Measurements from ENCODE around the gene TRIO. TPM values are rescaled to one million over a fixed set of nuclear protein-coding genes. Genes with fewer than 3 reads are reported as not detected.
A peak's percentile ranks its signal among the peaks of the same experiment; 100 is the strongest.

The TRIO gene
- total RNA-seq, 2 experiments from 2014 or later = 5.7 to 15.7 TPM

DNA sequence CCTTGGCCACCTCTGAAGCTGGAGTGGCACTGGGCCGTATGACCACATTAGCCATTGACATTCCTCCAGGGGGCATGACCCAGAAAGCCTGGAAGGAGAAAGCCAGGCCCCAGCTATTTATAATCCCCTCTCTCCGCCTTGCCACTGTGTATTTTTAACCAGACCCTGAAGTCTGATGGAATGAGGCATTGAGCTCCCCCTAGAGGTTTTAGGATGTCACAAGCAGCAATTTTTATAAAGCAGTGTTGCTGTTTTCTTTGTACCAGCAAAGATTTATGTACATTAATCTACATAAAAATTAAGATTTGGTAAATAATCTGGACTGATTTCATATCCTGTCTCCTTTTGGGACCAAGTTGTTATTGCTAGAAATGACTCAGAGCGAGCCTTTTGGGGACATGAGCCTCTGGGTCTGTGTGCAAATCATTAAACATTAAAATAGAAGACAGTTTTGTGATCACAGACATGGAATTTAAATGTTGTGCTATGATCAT, 127.1 kb downstream of the TRIO start:
- no peaks in the 10 kb centered on the region for H3K9me3 Mint-ChIP-seq (ENCODE audit: low read depth)
- CTCF ChIA-PET = interaction anchor here (0.8 to 1.6 kb wide), 10 partner anchors 9 to 284 kb away, joined by 3 to 7 read pairs (median 3); no protein-coding TSS in a partner anchor
- H3K27ac Mint-ChIP-seq = no peak overlapping the region
- peak; percentile 6 for ATAC-seq
- peaks cover 39% of the 10 kb centered on the region for H3K27me3 Mint-ChIP-seq
- H3K36me3 Mint-ChIP-seq = no peaks in the 10 kb centered on the region
- peaks cover 3% of the 10 kb centered on the region for H3K4me1 Mint-ChIP-seq
- no peak overlapping the region for H3K4me3 Mint-ChIP-seq
- DNase-seq = no peak

DNA sequence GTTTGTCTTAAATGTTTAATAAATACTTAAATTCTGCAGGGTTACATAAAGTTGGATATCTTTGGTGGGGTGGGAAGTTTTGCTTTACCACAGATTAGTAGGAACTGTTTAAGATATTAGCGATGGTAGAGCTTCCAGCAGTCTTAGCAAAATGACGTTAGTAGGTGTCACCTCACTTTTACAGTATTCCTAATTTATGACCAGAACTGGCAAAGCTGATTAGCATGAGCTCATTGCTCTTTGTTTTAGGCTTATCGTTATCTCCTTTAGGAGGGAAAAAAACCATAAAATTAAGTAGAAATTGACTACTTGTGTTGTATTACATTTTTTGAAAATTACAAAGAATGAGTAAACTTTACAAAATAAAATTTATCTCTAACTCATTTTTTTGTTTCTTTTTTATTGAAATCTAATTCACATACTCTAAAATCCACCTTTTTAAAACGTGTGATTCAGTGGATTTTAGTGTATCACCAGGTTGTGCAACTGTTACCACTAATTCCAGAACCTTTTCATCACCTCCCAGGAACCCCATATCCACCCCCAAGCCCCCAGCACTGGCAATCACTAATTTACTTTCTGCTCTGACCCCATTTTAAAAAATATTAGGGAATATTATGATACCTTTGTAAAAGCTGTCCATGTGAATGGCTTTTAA, 129.5 kb downstream of the TRIO start:
- Mint-ChIP-seq H3K27me3 (peaks cover 31% of the 10 kb centered on the region), H3K4me1 (peaks cover 3% of the 10 kb centered on the region), H3K9me3 (ENCODE audit: low read depth) (no peaks in the 10 kb centered on the region), H3K27ac (no peak overlapping the region), H3K36me3 (no peaks in the 10 kb centered on the region), H3K4me3 (no peak overlapping the region)
- CTCF ChIA-PET = no interaction called here
- ATAC-seq = no peak
- DNase-seq = no peak

DNA sequence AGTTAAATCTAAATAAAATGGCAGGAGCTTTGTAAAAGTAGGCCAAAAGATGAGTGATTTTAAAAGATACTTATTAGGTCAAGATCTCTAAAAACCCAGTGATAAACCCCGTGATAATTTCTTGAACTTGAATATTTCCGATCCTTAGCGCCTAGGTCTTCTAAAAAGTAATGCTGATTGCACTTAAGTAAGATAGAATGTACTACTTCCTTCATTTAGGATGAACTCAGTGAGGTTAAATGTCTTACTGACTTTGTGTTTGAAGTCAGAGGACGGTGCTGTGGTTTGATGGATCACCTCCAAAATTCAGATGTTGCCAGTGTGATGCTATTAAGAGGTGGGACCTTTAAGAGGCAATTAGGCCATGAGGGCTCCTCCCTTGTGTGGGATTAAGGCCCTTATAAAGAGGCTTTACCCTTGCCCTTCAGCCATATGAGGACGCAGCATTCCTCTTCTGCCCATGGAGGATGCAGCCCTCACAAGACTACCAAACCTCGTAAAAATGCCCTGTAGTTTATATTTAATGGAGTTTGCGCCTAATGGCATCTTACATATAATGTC, 130.1 kb downstream of the TRIO start:
- Mint-ChIP-seq H3K9me3 (ENCODE audit: low read depth) (no peaks in the 10 kb centered on the region), H3K27me3 (peaks cover 31% of the 10 kb centered on the region), H3K4me3 (no peak overlapping the region), H3K27ac (no peak overlapping the region), H3K36me3 (no peaks in the 10 kb centered on the region), H3K4me1 (peaks cover 3% of the 10 kb centered on the region)
- CTCF ChIA-PET = no interaction called here
- no peak for DNase-seq
- no peak for ATAC-seq

DNA sequence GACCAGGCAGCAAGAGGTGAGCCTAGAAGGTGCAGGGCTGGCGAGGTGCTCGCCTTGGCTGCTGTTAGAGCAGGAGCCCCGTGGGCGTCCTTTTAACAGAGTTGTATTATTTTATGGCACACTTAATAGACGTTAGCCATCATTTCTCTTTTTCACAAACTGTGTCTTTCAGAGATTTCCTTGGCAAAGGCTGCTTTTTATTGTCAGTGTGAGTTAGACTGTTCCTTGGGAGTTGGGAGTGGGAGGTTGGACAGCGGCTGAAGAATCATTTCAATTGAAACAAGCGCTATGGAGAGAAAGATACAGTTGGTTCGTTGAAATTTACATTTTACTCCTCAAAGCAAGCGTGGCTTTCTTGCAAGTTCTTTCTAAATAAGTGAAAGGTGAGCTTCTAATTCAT, 133.2 kb downstream of the TRIO start:
- no peak overlapping the region for H3K27ac Mint-ChIP-seq
- no peak for DNase-seq
- no peaks in the 10 kb centered on the region for H3K4me1 Mint-ChIP-seq
- no peaks in the 10 kb centered on the region for H3K9me3 Mint-ChIP-seq (ENCODE audit: low read depth)
- H3K36me3 Mint-ChIP-seq = no peaks in the 10 kb centered on the region
- CTCF ChIA-PET = no interaction called here
- H3K27me3 Mint-ChIP-seq = peaks cover 40% of the 10 kb centered on the region
- ATAC-seq = no peak
- H3K4me3 Mint-ChIP-seq = no peak overlapping the region

DNA sequence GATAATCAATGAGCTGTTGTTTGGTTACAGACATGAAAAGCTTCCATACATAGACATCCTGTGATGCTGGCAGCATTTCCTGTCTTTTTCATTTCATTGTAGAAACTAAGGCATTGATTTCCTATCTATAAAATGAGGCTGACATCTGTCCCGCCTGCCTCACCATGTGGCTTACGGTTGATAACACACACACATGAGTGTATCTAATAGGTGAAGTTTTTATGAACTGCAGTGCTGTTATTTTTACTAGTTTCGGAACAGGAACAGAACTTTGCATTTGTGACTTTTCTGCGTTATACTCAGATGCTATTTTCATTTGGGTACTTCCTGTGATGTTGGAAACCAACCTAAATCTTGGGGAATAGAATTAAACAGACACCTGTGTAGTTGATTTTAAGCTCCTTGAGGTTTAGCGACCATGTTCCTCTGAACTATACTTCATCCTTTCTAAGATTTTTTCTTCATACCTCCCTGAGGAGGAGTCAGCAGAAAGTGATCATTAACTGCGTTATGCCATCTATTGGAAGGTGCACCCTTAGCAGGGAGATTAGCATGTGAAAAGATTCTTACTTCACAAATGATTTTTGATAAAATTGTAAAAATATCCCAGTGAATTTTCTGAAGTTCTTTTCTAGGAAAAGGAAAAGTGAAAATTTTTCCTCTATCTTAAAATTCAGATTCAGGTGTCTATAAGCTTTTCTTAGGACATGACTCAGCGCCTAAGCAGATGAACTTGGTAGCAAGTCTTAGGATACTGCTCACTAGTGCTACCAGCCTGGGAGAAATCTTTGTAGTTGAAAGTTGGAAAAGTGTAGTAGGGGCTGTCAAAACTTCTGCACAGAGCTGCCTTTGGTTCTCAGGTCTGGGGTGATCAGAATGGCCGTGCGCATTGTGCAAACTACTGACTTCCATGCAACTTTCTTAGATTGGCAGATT, 134.5 kb downstream of the TRIO start:
- DNase-seq (no peak), ATAC-seq (no peak)
- H3K4me3 Mint-ChIP-seq = no peak overlapping the region
- H3K27me3 Mint-ChIP-seq = peaks cover 38% of the 10 kb centered on the region
- no peaks in the 10 kb centered on the region for H3K36me3 Mint-ChIP-seq
- no peak overlapping the region for H3K27ac Mint-ChIP-seq
- H3K4me1 Mint-ChIP-seq = peaks cover 2% of the 10 kb centered on the region
- CTCF ChIA-PET = no interaction called here
- H3K9me3 Mint-ChIP-seq (ENCODE audit: low read depth) = no peaks in the 10 kb centered on the region

DNA sequence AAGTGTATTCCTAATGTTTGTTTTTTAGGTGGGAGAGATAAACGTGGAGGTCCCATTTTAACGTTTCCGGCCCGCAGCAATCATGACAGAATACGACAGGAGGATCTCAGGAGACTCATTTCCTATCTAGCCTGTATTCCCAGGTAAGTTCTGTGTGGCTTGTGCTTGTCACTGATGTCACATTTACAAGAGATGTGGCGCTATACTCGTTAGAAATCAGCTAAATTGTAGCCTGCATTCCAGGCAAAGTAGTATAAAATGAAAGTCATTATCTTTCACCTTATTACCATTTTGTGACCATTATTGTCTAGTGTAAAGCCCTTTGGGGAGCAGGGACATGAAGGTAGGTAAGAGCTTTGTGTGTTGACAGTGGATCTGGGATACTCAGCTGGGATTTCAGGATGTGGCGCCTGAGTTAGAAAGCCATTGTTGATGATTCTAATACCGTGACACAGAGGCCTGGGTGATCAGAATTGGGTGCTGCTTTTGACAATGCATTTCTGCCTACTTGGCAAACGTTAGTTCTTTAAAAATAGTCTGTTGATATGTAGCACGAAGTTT, 137.2 kb downstream of the TRIO start:
- CTCF ChIA-PET = interaction anchor here (1.8 kb wide), 1 partner anchor 10 kb away, joined by 7 read pairs; no protein-coding TSS in a partner anchor
- peaks cover 29% of the 10 kb centered on the region for H3K27me3 Mint-ChIP-seq

DNA sequence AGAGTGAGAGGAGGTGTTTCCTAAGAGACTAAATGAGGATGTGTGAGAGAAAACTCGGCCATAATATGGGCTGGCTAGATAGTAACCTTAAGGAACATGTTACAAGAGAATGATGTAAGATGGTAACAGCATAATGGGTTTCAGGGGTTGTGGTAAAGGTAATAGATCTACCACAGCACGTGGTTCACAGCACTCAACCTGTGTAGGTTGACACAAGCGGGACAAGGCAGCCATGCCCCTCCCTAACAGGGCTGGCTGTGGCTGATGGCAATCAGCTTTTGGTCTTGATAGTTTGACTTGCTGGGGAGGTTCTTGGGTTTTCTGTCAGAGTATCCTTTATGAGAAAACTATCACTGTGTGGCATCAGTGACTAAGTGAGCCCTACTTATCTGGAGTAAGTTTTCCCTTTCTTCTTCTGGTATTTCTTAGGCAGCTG, 138.6 kb downstream of the TRIO start:
- no peaks in the 10 kb centered on the region for H3K36me3 Mint-ChIP-seq
- DNase-seq (peak; percentile 45), ATAC-seq (peak; percentile 53)
- no peaks in the 10 kb centered on the region for H3K9me3 Mint-ChIP-seq (ENCODE audit: low read depth)
- no peak overlapping the region for H3K27ac Mint-ChIP-seq
- H3K4me1 Mint-ChIP-seq = peaks cover 2% of the 10 kb centered on the region
- H3K27me3 Mint-ChIP-seq = peaks cover 26% of the 10 kb centered on the region
- H3K4me3 Mint-ChIP-seq = no peak overlapping the region
- CTCF ChIA-PET = no interaction called here

More for the DNA sequence above, 137.2 kb downstream of the TRIO start:
- Mint-ChIP-seq H3K36me3 (no peaks in the 10 kb centered on the region), H3K4me3 (no peak overlapping the region), H3K27ac (no peak overlapping the region), H3K9me3 (ENCODE audit: low read depth) (no peaks in the 10 kb centered on the region), H3K4me1 (peaks cover 2% of the 10 kb centered on the region)
- no peak for ATAC-seq
- no peak for DNase-seq

DNA sequence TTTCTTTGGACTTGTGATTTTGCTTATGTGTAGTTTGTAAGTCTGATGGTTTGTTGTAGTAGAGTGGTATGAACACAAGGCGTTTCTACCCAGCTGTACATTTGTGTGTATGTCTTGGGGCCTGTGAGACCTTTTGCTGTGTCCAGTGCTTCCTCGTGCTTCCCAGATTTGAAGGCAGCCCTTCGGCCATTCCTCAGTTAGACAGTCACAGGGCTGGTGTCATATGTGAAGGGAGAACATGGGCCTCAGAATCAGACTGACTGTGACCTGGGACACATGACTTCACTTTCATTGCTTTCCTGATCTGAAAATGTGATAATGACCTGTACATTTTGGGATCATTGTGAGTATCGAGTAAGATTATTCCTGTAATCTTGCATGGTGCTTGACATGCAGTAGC, 140.0 kb downstream of the TRIO start:
- Mint-ChIP-seq H3K27ac (no peak overlapping the region), H3K4me3 (no peak overlapping the region), H3K36me3 (no peaks in the 10 kb centered on the region), H3K4me1 (peaks cover 2% of the 10 kb centered on the region), H3K27me3 (peaks cover 19% of the 10 kb centered on the region), H3K9me3 (ENCODE audit: low read depth) (no peaks in the 10 kb centered on the region)
- CTCF ChIA-PET = no interaction called here
- no peak for DNase-seq
- no peak for ATAC-seq

DNA sequence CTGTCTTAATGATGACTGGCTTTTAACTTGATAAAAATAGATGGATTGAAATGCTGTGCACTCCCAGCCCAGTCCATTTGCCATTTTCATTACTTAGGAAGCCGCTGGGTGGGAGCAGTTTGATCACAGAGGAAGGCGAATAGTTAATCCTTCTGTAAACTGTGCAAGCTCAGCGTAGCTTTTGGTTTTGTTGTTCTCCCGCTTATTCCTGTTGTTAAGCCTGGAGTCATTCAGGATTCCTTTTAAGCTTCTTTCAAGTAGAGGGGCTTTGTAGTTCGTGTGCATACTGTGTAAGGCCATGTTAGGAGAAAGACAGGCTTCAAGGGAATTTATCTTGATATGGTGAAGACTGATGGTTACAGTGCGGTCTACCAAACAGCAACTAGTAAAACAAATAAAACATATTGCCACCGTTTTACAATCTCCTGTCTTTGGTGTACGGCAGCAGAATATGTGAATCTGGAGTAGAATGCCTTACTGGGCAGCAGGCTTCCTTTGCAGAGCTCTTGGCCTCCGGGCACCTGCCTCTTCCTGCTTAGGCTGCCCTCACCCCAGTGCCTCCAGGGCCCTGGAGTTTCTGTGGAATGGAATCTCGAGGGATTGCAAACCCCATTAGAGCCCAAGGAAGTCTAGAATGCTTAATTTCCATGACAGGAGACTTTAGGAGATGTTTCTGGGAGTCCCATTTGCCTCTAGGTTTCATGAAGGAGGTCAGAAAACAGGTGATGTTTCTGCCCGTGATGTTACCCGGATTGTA, 141.4 kb downstream of the TRIO start:
- no peak for ATAC-seq
- CTCF ChIA-PET = no interaction called here
- no peak overlapping the region for H3K4me3 Mint-ChIP-seq
- peaks cover 2% of the 10 kb centered on the region for H3K4me1 Mint-ChIP-seq
- H3K27me3 Mint-ChIP-seq = peaks cover 9% of the 10 kb centered on the region
- no peak overlapping the region for H3K27ac Mint-ChIP-seq
- no peaks in the 10 kb centered on the region for H3K9me3 Mint-ChIP-seq (ENCODE audit: low read depth)
- no peak for DNase-seq
- H3K36me3 Mint-ChIP-seq = no peaks in the 10 kb centered on the region

DNA sequence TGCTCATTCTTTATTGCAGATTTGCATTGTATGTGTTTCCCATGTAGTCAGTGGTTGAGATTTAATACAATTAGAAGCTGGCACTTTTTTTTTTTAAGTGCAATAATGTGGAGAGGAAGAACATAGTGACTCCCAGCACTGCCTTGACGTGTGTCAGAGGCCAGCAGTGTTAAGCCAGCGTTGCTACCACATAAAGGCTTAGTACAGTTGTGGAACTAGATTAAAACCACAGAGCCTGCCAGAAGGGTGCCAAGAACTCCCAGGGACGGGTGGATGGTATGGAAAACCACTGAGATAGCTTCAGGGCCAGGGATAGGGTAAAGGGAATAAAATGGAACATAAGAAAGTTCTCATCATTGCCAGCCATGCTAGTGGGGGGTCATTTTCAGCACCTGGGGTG, 142.9 kb downstream of the TRIO start:
- peaks cover 2% of the 10 kb centered on the region for H3K4me1 Mint-ChIP-seq
- H3K27ac Mint-ChIP-seq = no peak overlapping the region

DNA sequence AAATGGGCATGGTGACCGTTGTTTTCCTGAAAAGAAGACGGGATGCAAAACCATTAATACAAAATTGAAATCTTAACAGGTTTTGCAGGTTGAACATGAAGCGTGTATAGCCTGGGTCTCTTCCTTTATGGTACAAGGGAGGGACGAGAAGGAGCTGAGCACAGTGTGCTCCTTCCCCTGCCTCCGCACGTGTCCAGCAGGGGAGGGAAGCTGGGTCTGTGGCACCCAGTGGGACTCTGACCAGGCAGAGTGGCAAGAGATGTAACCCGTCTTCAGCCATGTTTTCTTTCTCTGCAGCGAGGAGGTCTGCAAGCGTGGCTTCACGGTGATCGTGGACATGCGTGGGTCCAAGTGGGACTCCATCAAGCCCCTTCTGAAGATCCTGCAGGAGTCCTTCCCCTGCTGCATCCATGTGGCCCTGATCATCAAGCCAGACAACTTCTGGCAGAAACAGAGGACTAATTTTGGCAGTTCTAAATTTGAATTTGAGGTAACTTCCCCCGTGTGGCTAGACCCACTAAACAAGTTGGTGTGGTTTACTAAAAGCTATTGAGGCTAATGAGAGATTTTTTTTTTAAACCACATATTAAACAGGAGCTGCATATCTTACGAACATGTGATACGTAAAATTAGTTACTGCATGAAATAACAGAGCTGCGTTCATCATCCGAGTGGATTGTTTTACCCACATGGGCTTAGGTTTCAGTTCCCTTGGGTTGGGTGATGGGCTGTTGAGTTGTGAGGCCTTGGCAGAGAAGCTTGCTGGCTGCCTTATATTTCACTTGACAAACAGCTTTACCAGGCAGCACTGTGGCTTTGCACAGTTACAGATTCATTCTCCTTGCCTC, 143.7 kb downstream of the TRIO start:
- H3K9me3 Mint-ChIP-seq (ENCODE audit: low read depth) = no peaks in the 10 kb centered on the region
- no peak for ATAC-seq
- CTCF ChIA-PET = no interaction called here

More for the DNA sequence above, 142.9 kb downstream of the TRIO start:
- H3K4me3 Mint-ChIP-seq = no peak overlapping the region
- no peaks in the 10 kb centered on the region for H3K27me3 Mint-ChIP-seq
- no peak for ATAC-seq
- no peaks in the 10 kb centered on the region for H3K36me3 Mint-ChIP-seq
- DNase-seq = no peak
- CTCF ChIA-PET = no interaction called here
- no peaks in the 10 kb centered on the region for H3K9me3 Mint-ChIP-seq (ENCODE audit: low read depth)

More for the DNA sequence above, 143.7 kb downstream of the TRIO start:
- Mint-ChIP-seq H3K36me3 (no peaks in the 10 kb centered on the region), H3K4me1 (peaks cover under 1% of the 10 kb centered on the region), H3K27me3 (no peaks in the 10 kb centered on the region), H3K4me3 (no peak overlapping the region), H3K27ac (no peak overlapping the region)
- no peak for DNase-seq

Data from activated CD8-positive, alpha-beta memory T cell treated with anti-CD3 and anti-CD28 coated beads, Interleukin-2, amount 10 ng/mL, durations not matched to agents 7 days and 5 days (primary cell).